Purkinje cell (primary cell): ENCODE results near the gene MS4A8. TPM values are rescaled to one million over a fixed set of nuclear protein-coding genes. Genes with fewer than 3 reads are reported as not detected.

ENCODE experiments used
- polyA plus RNA-seq: library from polyadenylated mRNA; unstranded; fragments of >200 nt; fragmentation: Nextera tagmentation; gene quantifications from 2 replicates; pipeline ENCODE4 v1.2.1, GENCODE V29; 2014

MS4A8 gene
- 1.8 TPM in 1 of 2 replicates, not detected in the other for polyA plus RNA-seq

DNA sequence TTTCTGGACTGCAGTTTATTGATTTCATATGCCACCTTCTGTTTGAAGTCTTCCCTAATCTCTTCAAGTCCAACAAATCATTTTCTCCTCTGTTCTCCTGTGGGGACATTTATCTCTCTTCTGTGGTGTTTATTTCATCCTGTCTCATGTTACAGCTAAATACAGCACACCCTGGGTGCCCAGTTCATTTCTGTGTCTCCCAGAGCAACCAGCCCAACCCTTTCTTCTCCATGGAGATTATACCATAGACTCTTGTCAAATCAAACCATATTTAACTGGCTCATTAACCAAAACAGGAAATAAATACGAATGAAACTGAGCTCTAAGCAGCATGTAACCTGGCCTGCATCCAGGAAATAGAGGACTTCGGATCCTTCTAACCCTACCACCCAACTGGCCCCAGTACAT lies at the start of gene MS4A8:
MS4A8 (plus strand) TSS at position 329 of the 408 bp plus-strand sequence. CDS start 1,249 bp downstream, outside the sequence.

DNA sequence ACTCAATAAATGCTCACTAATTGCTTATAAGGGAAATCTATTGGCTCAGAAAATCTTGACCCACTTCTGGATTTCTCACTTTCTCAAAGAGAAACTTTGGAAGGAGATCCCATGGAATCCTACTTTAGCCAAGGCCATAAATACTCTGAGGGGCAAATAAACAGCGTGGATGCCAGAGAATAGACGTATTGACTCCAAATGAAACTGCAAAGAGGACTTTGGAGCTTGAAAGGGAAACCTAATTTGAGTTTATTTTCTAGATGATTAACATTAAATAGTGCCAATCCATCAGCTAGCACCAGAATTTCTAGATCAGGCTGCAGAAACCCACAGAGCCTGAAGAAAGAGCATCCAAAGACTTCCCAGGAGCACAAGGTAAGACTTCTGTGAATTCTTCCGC lies 25.0 kb downstream of the MS4A8 start, which contains the start of gene MS4A18:
MS4A18 (plus strand) TSS at position 301 of the 400 bp plus-strand sequence.

GRCh38 chr11:60756307-60757032 lies 57.1 kb downstream of the MS4A8 start, which contains the start of gene MS4A15:
MS4A15 (plus strand) TSS chr11:60756867; CDS start chr11:60763734, 6,867 bp downstream.

Other genes starting within 250 kb of the MS4A8 start
- not detected in 2 replicates for gene MS4A1, start 243.8 kb upstream of the MS4A8 start, polyA plus RNA-seq
- not detected in 2 replicates for gene MS4A12, start 206.8 kb upstream of the MS4A8 start, polyA plus RNA-seq
- not detected in 2 replicates for gene MS4A13, start 184.2 kb upstream of the MS4A8 start, polyA plus RNA-seq
- gene MS4A18, start 25.1 kb downstream of the MS4A8 start, polyA plus RNA-seq = not detected in 2 replicates
- not detected in 2 replicates for gene MS4A15, start 57.3 kb downstream of the MS4A8 start, polyA plus RNA-seq
- gene MS4A10, start 85.7 kb downstream of the MS4A8 start, polyA plus RNA-seq = not detected in 2 replicates
- 1.3 and 4.2 TPM in 2 replicates for gene CCDC86, start 142.5 kb downstream of the MS4A8 start, polyA plus RNA-seq
- gene PTGDR2, start 156.3 kb downstream of the MS4A8 start, polyA plus RNA-seq = 0.08 and 0.11 TPM in 2 replicates
- not detected in 2 replicates for gene ZP1, start 167.9 kb downstream of the MS4A8 start, polyA plus RNA-seq
- gene PRPF19, start 207.0 kb downstream of the MS4A8 start, polyA plus RNA-seq = 16.9 and 29.6 TPM in 2 replicates
- 14.8 and 30.2 TPM in 2 replicates for gene TMEM109, start 214.5 kb downstream of the MS4A8 start, polyA plus RNA-seq
- 44.5 and 82.8 TPM in 2 replicates for gene TMEM132A, start 224.8 kb downstream of the MS4A8 start, polyA plus RNA-seq